Stimulated activated naive CD8-positive, alpha-beta T cell treated with anti-CD3 and anti-CD28 coated beads, Interleukin-15, Interleukin-2, amounts not matched to agents 100 ng/mL and 50 ng/mL, for 24 hours (primary cell): Measurements from ENCODE around the gene SH3PXD2A.

Experiments used
- H3K27ac Mint-ChIP-seq: one replicate; pipeline ENCODE4 v1.8.0; 2021; ENCODE audit warnings: mild to moderate bottlenecking, mixed read lengths
- H3K27me3 Mint-ChIP-seq: one replicate; pipeline ENCODE4 v1.8.0; 2021; ENCODE audit warnings: mixed read lengths
- H3K36me3 Mint-ChIP-seq: one replicate; pipeline ENCODE4 v1.8.0; 2021; ENCODE audit warnings: low read depth, mixed read lengths
- H3K4me1 Mint-ChIP-seq: one replicate; pipeline ENCODE4 v1.8.0; 2021; ENCODE audit warnings: low read depth, mixed read lengths
- H3K4me3 Mint-ChIP-seq: one replicate; pipeline ENCODE4 v1.8.0; 2021; ENCODE audit warnings: mild to moderate bottlenecking, mixed read lengths
- H3K9me3 Mint-ChIP-seq: one replicate; pipeline ENCODE4 v1.8.0; 2021; ENCODE audit warnings: mixed read lengths

SH3PXD2A gene

DNA sequence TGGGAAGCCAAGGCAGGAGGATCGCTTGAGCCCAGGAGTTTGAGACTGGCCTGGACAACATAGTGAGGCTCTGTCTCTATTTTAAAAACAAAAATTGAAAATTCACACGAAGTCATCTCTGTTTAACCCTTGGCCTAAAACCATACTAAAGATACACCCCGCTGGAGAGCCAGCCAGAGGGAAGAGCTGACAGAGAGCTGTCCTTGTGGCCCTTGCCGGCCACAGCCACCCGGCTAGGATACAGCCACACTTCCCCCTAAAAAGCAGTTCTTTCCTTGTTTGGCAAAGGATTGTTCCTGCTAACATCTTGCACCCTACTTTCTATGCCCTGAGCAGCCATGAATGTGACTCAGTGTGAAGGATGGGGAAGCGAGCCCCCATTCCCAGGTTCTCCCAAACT, 49.6 kb downstream of the SH3PXD2A start:
- Mint-ChIP-seq H3K4me1 (peaks cover 15% of the 10 kb centered on the region), H3K9me3 (no peaks in the 10 kb centered on the region), H3K27ac (no peak overlapping the region), H3K4me3 (no peak overlapping the region), H3K27me3 (no peaks in the 10 kb centered on the region), H3K36me3 (no peaks in the 10 kb centered on the region)

DNA sequence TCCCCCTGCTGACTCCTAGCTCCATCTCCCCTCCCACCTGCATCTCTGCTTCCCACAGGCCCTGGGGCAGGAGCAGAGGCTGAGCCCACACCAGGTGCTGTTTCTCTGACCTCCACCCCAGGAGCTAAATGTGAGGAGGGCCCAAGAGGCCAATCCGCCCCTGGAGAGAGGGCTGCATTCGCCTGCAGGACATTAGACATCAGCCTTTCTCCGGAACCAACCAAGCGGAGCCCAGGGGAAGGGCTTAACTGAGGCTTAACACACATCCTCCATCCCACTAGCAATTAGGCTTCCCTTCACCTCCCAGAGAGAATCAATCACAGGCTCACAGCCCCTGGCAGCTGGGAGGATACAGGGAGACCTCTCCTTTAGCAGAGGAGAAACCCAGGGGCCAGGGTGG, 50.5 kb downstream of the SH3PXD2A start:
- H3K9me3 Mint-ChIP-seq: no peaks in the 10 kb centered on the region
- H3K27ac Mint-ChIP-seq: no peak overlapping the region
- peaks cover 23% of the 10 kb centered on the region for H3K4me1 Mint-ChIP-seq
- no peaks in the 10 kb centered on the region for H3K27me3 Mint-ChIP-seq
- no peak overlapping the region for H3K4me3 Mint-ChIP-seq
- H3K36me3 Mint-ChIP-seq: no peaks in the 10 kb centered on the region

DNA sequence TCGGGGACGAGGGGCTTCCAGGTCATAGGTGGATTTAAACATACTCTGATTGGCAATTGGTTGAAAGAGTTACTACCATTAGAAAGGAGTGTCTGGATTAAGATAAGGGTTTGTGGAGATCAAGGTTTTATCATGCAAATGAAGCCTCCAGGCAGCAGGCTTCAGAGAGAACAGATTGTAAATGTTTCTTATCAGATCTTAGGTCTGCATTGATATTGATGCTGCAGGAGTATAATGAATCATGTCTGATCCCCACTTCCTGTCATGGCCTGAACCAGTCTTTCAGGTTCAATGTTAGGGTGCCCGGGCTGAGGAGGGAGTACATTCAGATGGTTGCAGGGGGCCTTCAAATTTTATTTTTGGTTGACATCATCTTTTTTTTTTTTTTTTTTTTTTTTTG, 51.4 kb downstream of the SH3PXD2A start:
- Mint-ChIP-seq H3K4me1 (peaks cover 23% of the 10 kb centered on the region), H3K27ac (peak overlapping the region; percentile 36), H3K9me3 (no peaks in the 10 kb centered on the region), H3K36me3 (no peaks in the 10 kb centered on the region), H3K4me3 (no peak overlapping the region), H3K27me3 (no peaks in the 10 kb centered on the region)

DNA sequence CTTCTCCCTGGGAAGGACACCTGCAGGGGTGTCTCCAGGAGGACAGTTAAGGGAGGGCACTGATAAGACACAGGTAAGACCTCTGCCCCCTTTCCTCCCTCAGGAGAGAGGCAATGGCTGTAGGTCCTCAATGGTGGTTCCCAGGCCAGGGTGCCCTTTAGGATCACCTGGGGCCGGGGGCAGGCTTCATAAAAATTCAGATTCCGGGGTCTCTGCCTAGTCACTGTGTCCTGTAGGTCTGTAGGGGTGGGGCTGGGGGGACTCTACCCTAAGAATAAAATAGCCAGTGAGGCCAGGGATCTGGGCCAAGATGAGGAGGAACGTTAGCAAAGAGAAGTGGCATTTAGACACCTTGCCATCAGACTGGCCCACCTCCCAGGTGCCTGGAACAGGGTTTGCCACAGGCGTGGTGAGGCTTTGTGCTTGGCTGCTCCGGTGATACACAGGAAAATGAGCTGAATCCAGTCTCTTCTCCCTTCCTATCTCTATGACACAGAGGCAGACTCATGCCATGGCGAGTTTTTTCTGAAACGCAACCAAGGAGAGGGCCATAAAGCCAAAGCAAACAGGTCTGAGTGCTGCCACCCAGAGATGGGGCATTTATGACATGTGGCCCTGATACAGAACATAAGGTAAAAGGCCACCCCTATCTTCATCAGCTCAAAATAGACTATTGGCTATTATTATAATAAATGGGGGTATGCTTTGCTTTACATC, 52.6 kb downstream of the SH3PXD2A start:
- Mint-ChIP-seq H3K27me3 (no peaks in the 10 kb centered on the region), H3K9me3 (no peaks in the 10 kb centered on the region), H3K4me3 (no peak overlapping the region), H3K27ac (no peak overlapping the region), H3K4me1 (peaks cover 23% of the 10 kb centered on the region), H3K36me3 (no peaks in the 10 kb centered on the region)

DNA sequence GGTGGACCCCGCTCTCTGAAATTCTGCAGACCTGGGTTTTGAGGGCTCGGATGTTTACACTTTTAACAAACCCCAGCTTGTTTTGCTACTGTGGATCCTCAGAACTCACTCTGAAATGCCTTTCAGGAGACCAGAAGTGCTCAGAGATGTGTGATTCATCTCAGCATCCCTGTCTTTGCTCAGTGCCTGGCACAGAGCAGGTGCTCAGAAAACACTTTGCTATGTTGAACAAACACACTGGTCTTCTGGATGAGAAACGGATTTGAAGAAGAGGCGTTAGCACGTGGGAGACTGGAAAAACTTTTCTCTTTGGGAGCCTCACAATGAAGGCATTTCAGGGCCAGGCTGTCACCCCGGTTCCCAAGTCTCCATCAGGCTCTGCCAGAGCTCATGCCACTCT, 53.3 kb downstream of the SH3PXD2A start:
- no peaks in the 10 kb centered on the region for H3K9me3 Mint-ChIP-seq

DNA sequence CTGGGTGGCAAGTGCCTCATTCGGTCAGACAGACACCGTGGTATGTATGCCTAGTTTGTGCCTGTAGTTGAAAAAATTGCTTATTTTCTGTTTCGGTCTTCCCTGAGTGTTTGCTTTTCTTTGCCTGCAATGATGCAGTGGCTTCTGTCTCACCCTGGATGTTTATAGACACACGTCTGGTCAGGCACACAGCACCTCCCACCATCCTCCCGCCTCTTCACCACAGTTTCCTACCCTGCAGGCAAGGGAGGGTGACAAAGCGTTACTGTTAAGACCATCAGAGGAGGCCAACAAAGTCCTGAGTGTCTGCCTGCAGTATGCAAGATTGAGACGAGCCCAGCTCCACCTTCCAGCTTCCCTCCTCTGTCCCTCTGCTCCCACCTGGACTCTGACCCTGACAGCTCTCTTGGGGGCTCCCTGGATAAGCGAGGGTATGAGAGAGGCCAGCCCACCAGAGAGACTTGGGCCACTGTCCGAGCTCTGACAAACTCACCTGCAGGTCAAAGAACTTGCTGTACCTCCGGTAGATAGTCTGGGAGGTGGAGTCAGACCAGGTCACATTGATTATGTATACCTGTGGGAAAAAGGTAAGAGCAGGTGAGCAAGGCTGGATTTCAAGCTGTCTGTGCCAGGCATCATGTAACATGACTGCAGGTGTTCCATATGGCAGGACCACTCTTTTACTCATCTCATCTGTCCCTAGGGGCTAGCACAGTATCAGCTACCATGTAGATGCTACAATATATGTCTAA, 54.4 kb downstream of the SH3PXD2A start:
- no peaks in the 10 kb centered on the region for H3K27me3 Mint-ChIP-seq
- H3K4me3 Mint-ChIP-seq: no peak overlapping the region

More for the DNA sequence above, 53.3 kb downstream of the SH3PXD2A start:
- Mint-ChIP-seq H3K36me3 (no peaks in the 10 kb centered on the region), H3K27me3 (no peaks in the 10 kb centered on the region), H3K27ac (no peak overlapping the region), H3K4me3 (no peak overlapping the region), H3K4me1 (peaks cover 23% of the 10 kb centered on the region)

DNA sequence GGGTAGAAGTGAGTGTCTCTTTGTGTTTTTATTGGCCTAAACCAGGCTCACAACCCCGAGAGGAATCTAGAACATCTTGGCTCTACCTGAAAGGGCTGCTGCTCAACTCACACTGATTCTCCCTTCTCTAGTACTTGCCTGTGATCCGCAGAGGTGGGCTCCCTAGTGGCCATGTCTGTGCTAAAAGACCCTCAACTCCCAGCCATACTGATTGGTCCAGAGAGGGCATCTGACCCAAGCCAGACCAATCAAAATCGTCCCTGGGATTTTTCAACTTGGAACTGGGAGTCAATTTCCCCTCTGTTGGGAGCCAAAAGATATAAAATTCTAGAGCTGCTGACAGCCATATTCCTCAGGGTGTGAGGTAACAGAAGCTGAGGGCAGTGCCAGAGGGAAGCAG, 55.3 kb downstream of the SH3PXD2A start:
- Mint-ChIP-seq H3K4me3 (no peak overlapping the region), H3K36me3 (no peaks in the 10 kb centered on the region), H3K9me3 (no peaks in the 10 kb centered on the region), H3K4me1 (peaks cover 23% of the 10 kb centered on the region), H3K27ac (no peak overlapping the region), H3K27me3 (no peaks in the 10 kb centered on the region)

More for the DNA sequence above, 54.4 kb downstream of the SH3PXD2A start:
- H3K36me3 Mint-ChIP-seq: no peaks in the 10 kb centered on the region
- peak overlapping the region; percentile 27 for H3K27ac Mint-ChIP-seq
- H3K4me1 Mint-ChIP-seq: peaks cover 23% of the 10 kb centered on the region
- no peaks in the 10 kb centered on the region for H3K9me3 Mint-ChIP-seq

DNA sequence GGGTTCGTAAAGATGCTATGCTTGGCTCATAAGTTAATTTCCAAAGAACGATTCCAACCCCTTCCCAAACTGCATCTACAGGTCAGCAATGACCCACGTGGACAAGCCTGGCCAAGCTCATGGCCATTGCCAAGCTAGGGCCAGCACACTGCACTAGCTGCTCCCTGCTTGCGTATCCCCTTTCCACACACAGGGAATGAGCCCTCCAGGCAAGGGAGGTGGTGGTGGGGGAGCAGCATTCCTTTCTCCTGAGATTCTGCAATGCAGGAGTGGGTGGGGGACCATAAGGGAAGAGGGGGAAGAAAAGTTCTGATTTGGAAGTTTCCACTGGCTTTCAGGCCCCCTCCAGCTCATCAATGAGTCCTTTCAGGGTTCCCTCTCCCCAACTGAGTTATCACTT, 56.0 kb downstream of the SH3PXD2A start:
- no peaks in the 10 kb centered on the region for H3K36me3 Mint-ChIP-seq
- peaks cover 22% of the 10 kb centered on the region for H3K4me1 Mint-ChIP-seq
- H3K9me3 Mint-ChIP-seq: no peaks in the 10 kb centered on the region
- H3K27me3 Mint-ChIP-seq: no peaks in the 10 kb centered on the region
- no peak overlapping the region for H3K27ac Mint-ChIP-seq
- H3K4me3 Mint-ChIP-seq: no peak overlapping the region

DNA sequence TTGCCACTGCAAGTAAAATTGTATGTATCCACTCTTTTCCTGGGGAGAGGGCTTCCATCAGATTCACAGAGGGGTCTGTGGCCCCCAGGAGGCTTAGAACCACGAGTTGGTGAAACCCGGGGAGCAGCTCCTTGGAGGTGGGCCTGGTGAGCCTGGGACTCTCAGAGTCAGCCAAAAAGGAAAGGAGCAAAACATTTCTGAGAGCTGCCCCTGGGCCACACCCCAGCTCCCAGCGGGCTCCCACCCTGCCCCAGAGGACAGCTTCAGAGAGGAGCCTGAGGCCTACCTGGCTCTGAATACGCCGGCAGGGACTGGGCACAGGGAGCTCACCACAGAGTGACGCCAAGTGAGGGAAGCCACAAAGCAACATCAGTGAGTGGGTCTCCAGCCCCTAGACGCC, 56.9 kb downstream of the SH3PXD2A start:
- Mint-ChIP-seq H3K27me3 (no peaks in the 10 kb centered on the region), H3K4me1 (peaks cover 14% of the 10 kb centered on the region), H3K4me3 (no peak overlapping the region), H3K9me3 (no peaks in the 10 kb centered on the region), H3K36me3 (no peaks in the 10 kb centered on the region), H3K27ac (no peak overlapping the region)

DNA sequence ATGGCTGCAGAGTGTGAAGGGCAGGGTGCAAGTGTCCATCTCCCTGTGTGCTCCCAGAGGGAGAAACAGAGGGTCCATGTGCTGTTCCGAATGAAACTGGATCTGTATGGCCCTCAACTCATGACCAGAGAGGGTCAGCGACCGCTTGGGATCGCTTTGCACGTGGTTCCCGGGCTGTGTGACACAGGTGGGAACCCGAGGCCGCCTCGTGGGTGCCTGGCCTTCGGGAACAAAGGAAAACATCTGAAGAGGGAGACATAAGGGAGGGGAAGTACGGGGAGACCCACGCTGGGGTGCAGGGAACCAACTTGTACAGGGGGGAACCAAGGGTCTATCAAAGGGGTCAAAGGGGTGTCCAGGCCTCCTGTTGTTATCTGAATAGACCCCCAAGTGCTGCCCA, 57.5 kb downstream of the SH3PXD2A start:
- Mint-ChIP-seq H3K4me3 (no peak overlapping the region), H3K36me3 (no peaks in the 10 kb centered on the region), H3K27ac (no peak overlapping the region), H3K27me3 (no peaks in the 10 kb centered on the region), H3K9me3 (no peaks in the 10 kb centered on the region), H3K4me1 (peaks cover 13% of the 10 kb centered on the region)

DNA sequence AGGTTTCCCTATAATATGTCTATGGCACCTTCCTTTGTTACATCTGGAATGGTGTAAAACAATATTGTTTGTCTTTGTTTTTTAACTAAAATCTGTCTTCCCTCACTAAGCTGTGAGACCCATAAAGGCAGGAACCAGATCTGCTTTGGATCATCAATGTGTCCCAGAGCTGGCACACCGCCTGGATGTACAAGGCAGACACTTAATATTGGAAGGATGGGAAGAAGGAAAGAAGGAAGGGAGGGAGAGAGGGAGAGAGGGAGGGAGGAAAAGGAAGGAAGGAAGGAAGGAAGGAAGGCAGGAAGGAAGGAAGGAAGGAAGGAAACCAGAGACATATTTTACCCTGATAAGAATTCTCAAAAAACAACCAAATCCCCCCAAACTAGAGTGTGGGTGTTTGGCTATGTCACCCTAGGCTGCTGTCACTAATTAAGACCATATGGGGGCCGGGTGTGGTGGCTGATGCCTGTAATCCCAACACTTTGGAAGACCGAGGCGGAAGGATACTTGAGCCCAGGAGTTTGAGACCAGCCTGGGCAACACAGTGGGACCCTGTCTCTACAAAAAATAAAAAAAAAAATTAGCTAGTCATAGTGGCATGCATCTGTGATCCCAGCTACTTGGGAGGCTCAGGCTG, 59.6 kb downstream of the SH3PXD2A start:
- no peak overlapping the region for H3K4me3 Mint-ChIP-seq
- H3K4me1 Mint-ChIP-seq: peaks cover 8% of the 10 kb centered on the region
- H3K36me3 Mint-ChIP-seq: no peaks in the 10 kb centered on the region
- H3K9me3 Mint-ChIP-seq: no peaks in the 10 kb centered on the region
- no peaks in the 10 kb centered on the region for H3K27me3 Mint-ChIP-seq
- H3K27ac Mint-ChIP-seq: no peak overlapping the region

DNA sequence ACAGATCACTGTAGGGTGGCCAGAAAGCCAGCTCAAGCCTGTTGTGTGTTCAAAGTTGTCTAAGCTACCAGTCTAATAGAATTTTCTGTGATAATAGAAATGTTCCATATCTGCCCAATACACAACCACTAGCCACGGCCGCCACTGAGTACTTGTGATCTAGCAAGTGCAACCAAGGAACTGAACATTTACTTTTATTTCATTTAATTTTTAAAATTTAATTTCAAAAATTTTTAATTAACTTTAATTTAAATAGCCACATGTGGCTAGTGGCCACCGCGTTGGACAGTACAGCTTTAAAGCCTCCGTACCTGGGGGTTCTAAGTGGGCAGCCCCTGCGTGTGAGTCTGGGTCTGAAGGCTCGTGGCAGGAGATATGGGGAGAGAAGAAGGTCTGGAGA, 60.4 kb downstream of the SH3PXD2A start:
- H3K9me3 Mint-ChIP-seq: no peaks in the 10 kb centered on the region
- peaks cover under 1% of the 10 kb centered on the region for H3K4me1 Mint-ChIP-seq
- peak overlapping the region; percentile 19 for H3K27ac Mint-ChIP-seq
- H3K36me3 Mint-ChIP-seq: no peaks in the 10 kb centered on the region
- no peaks in the 10 kb centered on the region for H3K27me3 Mint-ChIP-seq
- H3K4me3 Mint-ChIP-seq: no peak overlapping the region

DNA sequence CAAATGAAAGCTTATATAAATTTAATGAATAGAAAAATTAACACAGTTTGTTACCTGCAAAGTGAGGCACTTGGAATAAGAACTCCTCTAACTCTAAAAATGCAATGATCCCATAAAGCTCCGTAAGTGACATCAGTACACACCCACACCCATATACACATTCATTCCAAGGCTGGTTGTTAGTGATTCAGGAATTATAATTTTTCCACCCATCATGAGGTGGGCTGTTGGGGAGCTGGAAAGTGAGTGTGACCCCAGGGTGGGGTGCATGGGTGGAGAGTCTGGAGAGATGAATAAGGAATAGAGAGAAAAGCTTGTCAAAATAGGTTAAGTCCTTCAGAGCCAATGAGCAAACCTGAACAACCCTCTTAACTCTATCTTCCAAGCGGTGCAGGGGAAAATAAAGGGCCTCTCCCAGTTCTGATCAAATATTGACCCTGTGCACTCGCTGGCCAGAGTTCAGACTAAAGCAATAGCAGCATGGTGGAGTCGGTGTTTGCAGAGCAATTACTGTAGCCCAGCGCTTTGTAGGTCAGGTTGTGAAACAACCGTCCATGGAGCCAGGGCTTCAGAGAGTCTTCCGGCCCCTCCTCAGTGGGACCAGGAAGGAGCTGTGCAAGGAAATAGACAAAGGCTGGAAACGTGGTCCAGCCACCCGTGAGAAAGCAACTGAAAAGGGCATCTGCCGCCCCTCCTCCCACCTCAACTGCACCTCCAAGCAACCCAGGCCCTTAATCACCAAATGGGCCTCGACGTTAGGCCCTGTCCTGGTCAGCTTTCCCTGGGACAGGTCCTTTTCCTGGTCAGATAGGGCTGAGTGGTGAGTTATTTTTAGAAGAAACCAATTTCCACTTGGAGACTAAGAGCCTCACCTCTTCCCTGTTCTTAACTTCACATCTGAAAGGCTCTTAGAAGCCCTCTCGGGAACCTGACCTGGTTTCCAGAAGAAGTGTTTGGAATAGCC, 61.2 kb downstream of the SH3PXD2A start:
- Mint-ChIP-seq H3K27me3 (no peaks in the 10 kb centered on the region), H3K27ac (no peak overlapping the region), H3K4me1 (peaks cover 6% of the 10 kb centered on the region), H3K36me3 (no peaks in the 10 kb centered on the region), H3K9me3 (no peaks in the 10 kb centered on the region), H3K4me3 (no peak overlapping the region)

DNA sequence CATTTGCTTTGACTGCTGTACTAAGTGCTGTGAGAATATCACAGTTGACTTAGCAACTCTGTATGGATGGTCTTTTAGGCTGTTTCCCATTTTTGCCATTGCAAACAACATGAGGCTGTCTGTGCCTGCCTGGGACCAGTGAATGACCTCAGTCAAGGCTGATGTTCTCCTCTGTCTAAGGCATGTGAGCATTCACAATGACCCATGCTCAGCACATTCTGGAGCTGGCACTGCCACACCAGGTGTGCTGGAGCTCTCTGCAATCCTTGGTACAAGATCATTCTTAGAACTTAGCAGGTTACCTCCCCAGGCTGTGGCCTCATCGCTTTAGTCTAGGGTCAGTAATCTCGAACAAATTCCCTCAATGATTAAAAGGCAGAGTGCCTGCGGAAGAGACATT, 61.9 kb downstream of the SH3PXD2A start:
- Mint-ChIP-seq H3K27ac (no peak overlapping the region), H3K9me3 (no peaks in the 10 kb centered on the region), H3K36me3 (no peaks in the 10 kb centered on the region), H3K4me3 (no peak overlapping the region), H3K27me3 (no peaks in the 10 kb centered on the region), H3K4me1 (peaks cover 7% of the 10 kb centered on the region)
